A673 (cell line): ENCODE measurements around the gene ABHD16B. TPM values are rescaled to one million over a fixed set of nuclear protein-coding genes. Genes with fewer than 3 reads are reported as not detected.
"Not testable (repeated sequence)": the region's sequence is repeated elsewhere in the genome, so short reads cannot be mapped to it uniquely, and the experiment has no call there.

Source experiments
- BruUV-seq: library from RNA; stranded (reverse); fragments of 400-500 nt; replicated peaks from 2 replicates; lab custom pipeline; 2021; lab: Mats Ljungman, UMichigan
- CTCF ChIA-PET: fragments of 300-600 bp; sonication (Branson Sonifier 250); formaldehyde crosslinking; loops from one replicate; lab custom pipeline; 2022; ENCODE audit warnings: antibody characterized with exemption; lab: Charles Lee
- POLR2A ChIA-PET: fragments of 300-600 bp; sonication (Branson Sonifier 250); formaldehyde crosslinking; loops from one replicate; lab custom pipeline; 2022; ENCODE audit warnings: antibody characterized with exemption; ENCODE audit not compliant: low non-redundant PET; lab: Charles Lee
- DNase-seq: peaks from one replicate; pipeline ENCODE4 v3.0.0-alpha.2; 2015; ENCODE audit warnings: low spot score
- H3K27ac ChIP-seq: fragments of 200-600 bp; sonication (generic); 2 replicates; pipeline ENCODE4 v1.5.1; 2016; ENCODE audit warnings: mixed run types, low read depth, mild to moderate bottlenecking, mixed read lengths, antibody characterized with exemption, low read length; ENCODE audit not compliant: poor library complexity, severe bottlenecking
- H3K27me3 ChIP-seq: fragments of 200-600 bp; sonication (generic); replicated peaks from 2 replicates; pipeline ENCODE4 v1.6.1; 2017; ENCODE audit warnings: mixed run types, low read depth, mild to moderate bottlenecking, mixed read lengths, antibody characterized with exemption, low read length; ENCODE audit not compliant: insufficient read depth, poor library complexity
- H3K36me3 ChIP-seq: fragments of 200-600 bp; sonication (generic); 2 replicates; pipeline ENCODE4 v1.6.1; 2016; ENCODE audit warnings: mixed run types, mild to moderate bottlenecking, mixed read lengths, antibody characterized with exemption, low read length; ENCODE audit not compliant: insufficient read depth, poor library complexity, severe bottlenecking
- H3K4me1 ChIP-seq: fragments of 200-600 bp; sonication (generic); 2 replicates; pipeline ENCODE4 v1.6.1; 2017; ENCODE audit warnings: mixed run types, mild to moderate bottlenecking, mixed read lengths, antibody characterized with exemption, low read length; ENCODE audit not compliant: insufficient read depth, poor library complexity, severe bottlenecking
- H3K4me3 ChIP-seq: fragments of 200-600 bp; sonication (generic); 2 replicates; pipeline ENCODE4 v1.5.1; 2016; ENCODE audit warnings: low read depth, mixed run types, mild to moderate bottlenecking, mixed read lengths, low read length; ENCODE audit not compliant: poor library complexity, severe bottlenecking
- H3K9me3 ChIP-seq: fragments of 200-600 bp; sonication (generic); 2 replicates; pipeline ENCODE4 v1.6.1; 2016; ENCODE audit warnings: mixed run types, low read depth, mild to moderate bottlenecking, mixed read lengths, antibody characterized with exemption, low read length; ENCODE audit not compliant: poor library complexity, severe bottlenecking
- CTCF ChIP-seq: fragments of 300-800, 200-600 bp; sonication (generic); conservative IDR thresholded peaks from 2 replicates; pipeline ENCODE4 v1.5.1; 2017; ENCODE audit warnings: low read depth, mild to moderate bottlenecking, antibody characterized with exemption, low read length, moderate library complexity, mixed read lengths
- EZH2 ChIP-seq: fragments of 200-600 bp; sonication (generic); IDR thresholded peaks from 2 replicates; pipeline ENCODE4 v1.6.1; 2017; ENCODE audit warnings: borderline replicate concordance, low read depth, mild to moderate bottlenecking, mixed read lengths, antibody characterized with exemption, low read length; ENCODE audit not compliant: poor library complexity, severe bottlenecking
- intact Hi-C: fragments of 100-400 bp; cut with micrococcal nuclease; formaldehyde crosslinking; loops from one replicate; pipeline ENCODE4 v1.10.0; 2022; ENCODE audit not compliant: unreplicated experiment
- total RNA-seq: library from RNA; stranded (reverse); gene quantifications from 2 replicates; pipeline ENCODE4 v1.2.3, GENCODE V29; 2021

ABHD16B gene
- total RNA-seq, 1 experiment from 2014 or later: not detected

GRCh38 chr20:63877755-63878470 lies 16.6 kb downstream of the ABHD16B start:
- no peak overlapping the region for H3K4me3 ChIP-seq
- TF ChIP-seq CTCF (no peak), EZH2 (no peak)
- ChIA-PET CTCF (no interaction called here), POLR2A (no interaction called here)
- intact Hi-C loops: no loop called here
- no TSS peak for BruUV-seq
- H3K27ac ChIP-seq: no peak overlapping the region
- DNase-seq: no peak
- no peaks in the 10 kb centered on the region for H3K9me3 ChIP-seq
- H3K4me1 ChIP-seq: no peaks in the 10 kb centered on the region
- peaks cover 34% of the 10 kb centered on the region for H3K36me3 ChIP-seq
- H3K27me3 ChIP-seq: no peaks in the 10 kb centered on the region

DNA sequence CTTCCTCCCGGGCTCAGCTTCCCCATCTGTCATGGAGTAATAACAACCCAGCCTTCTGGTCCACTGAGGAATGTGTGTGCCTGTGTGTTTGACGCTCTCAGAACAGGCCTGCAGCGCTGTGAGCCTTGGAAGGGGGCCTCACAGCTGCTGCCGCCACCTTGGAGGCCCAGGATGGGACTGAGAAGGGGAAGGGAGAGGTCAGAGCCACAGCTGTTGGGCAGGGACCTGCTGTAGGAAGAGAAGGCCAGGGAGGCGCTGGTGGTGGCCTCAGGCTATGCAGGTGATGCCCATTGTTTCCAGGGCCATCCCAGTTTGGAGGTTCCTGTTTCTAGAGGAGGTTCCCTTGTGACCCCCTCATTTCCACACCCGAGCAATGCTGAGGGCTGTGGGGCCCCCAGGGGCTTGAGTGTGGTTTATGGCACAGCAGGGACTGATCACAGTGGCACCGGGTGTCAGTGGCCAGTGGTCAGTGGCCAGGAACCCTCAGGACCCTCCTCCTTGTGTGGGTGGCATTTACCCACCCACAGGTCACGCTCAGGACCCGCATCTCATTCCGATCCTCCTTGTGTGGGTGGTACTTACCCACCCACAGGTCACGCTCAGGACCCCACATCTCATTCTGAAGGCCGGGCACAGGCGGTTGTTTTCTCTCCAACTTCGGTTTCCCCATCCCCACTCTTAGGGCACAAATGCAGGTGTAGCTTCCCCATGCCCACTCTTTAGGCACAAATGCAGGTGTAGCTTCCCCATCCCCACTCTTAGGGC lies 17.8 kb downstream of the ABHD16B start:
- Histone ChIP-seq H3K36me3 (peaks cover 30% of the 10 kb centered on the region), H3K4me1 (no peaks in the 10 kb centered on the region), H3K27me3 (no peaks in the 10 kb centered on the region), H3K27ac (no peak overlapping the region), H3K4me3 (no peak overlapping the region), H3K9me3 (no peaks in the 10 kb centered on the region)
- intact Hi-C loops: no loop called here
- BruUV-seq: no TSS peak
- no peak for TF ChIP-seq EZH2
- no peak for TF ChIP-seq CTCF
- DNase-seq: no peak
- CTCF ChIA-PET: no interaction called here
- POLR2A ChIA-PET: no interaction called here

GRCh38 chr20:63880901-63881300 lies 19.6 kb downstream of the ABHD16B start:
- H3K4me3 ChIP-seq, POLR2A ChIA-PET, H3K27ac ChIP-seq, H3K4me1 ChIP-seq, intact Hi-C loops, H3K9me3 ChIP-seq, DNase-seq, BruUV-seq, H3K27me3 ChIP-seq: not testable (repeated sequence)
- H3K36me3 ChIP-seq: peaks cover 15% of the 10 kb centered on the region
- CTCF ChIA-PET: interaction anchor here (0.6 kb wide), 1 partner anchor 239 kb away, joined by 4 read pairs; no protein-coding TSS in a partner anchor
